Activated B cell treated with CpG ODN at 0.5 μM for 24 hours (primary cell): Measurements from ENCODE around the gene LSM2. TPM values are rescaled to one million over a fixed set of nuclear protein-coding genes. Genes with fewer than 3 reads are reported as not detected.
A peak's percentile ranks its signal among the peaks of the same experiment; 100 is the strongest.
"Not testable (repeated sequence)": the region's sequence is repeated elsewhere in the genome, so short reads cannot be mapped to it uniquely, and the experiment has no call there.

Experiments used
- ATAC-seq: fragments of 200-7000 bp; cut with Tn5 transposase; one replicate; pipeline ENCODE4 v1.10.0; 2021; ENCODE audit warnings: low read depth, mild to moderate bottlenecking, moderate library complexity
- CTCF ChIA-PET: fragments of 350-600 bp; sonication (Branson Sonifier 250); formaldehyde crosslinking; loops from one replicate; lab custom pipeline; 2021; ENCODE audit warnings: antibody characterized with exemption; lab: Charles Lee
- POLR2A ChIA-PET: fragments of 350-600 bp; sonication (Branson Sonifier 250); formaldehyde crosslinking; loops from one replicate; lab custom pipeline; 2021; ENCODE audit warnings: antibody characterized with exemption; lab: Charles Lee
- DNase-seq: peaks from one replicate; pipeline ENCODE4 v3.0.0; 2022
- H3K27ac Mint-ChIP-seq: one replicate; pipeline ENCODE4 v1.8.0; 2020; ENCODE audit warnings: mixed read lengths
- H3K27me3 Mint-ChIP-seq: one replicate; pipeline ENCODE4 v1.8.0; 2021; ENCODE audit warnings: mixed read lengths
- H3K36me3 Mint-ChIP-seq: one replicate; pipeline ENCODE4 v1.8.0; 2021; ENCODE audit warnings: low read depth, mixed read lengths
- H3K4me1 Mint-ChIP-seq: one replicate; pipeline ENCODE4 v1.8.0; 2021; ENCODE audit warnings: mixed read lengths
- H3K4me3 Mint-ChIP-seq: one replicate; pipeline ENCODE4 v1.8.0; 2020; ENCODE audit warnings: mild to moderate bottlenecking, mixed read lengths
- H3K9me3 Mint-ChIP-seq: one replicate; pipeline ENCODE4 v1.8.0; 2020; ENCODE audit warnings: mixed read lengths
- intact Hi-C: fragments of 100-400 bp; cut with micrococcal nuclease; formaldehyde crosslinking; loops from one replicate; pipeline ENCODE4 v1.15.1; 2024
- total RNA-seq: library from RNA; stranded (reverse); gene quantifications from 2 replicates; pipeline ENCODE4 v1.2.3, GENCODE V29; 2022
- TF ChIP-seq, protein P1 (sequence below): fragments of 200-600 bp; IDR thresholded peaks from one replicate; pipeline ENCODE4 v1.8.0; 2022; ENCODE audit warnings: antibody characterized with exemption, mild to moderate bottlenecking

LSM2 gene
- total RNA-seq, 1 donor from 2014 or later: 61.8 TPM

GRCh38 chr6:31847276-31847978 lies 40.7 kb upstream of the LSM2 start:
- intact Hi-C loops: no loop called here
- no peaks in the 10 kb centered on the region for H3K4me1 Mint-ChIP-seq
- CTCF ChIA-PET: no interaction called here
- no peak for ATAC-seq
- H3K36me3 Mint-ChIP-seq: peaks cover 8% of the 10 kb centered on the region
- POLR2A ChIA-PET: interaction anchor here (0.6 to 1.0 kb wide), 2 partner anchors 15 to 980 kb away, joined by 3 to 6 read pairs; partner anchors contain the start of gene NEU1
- no peaks in the 10 kb centered on the region for H3K9me3 Mint-ChIP-seq
- H3K4me3 Mint-ChIP-seq: no peak overlapping the region
- no peaks in the 10 kb centered on the region for H3K27me3 Mint-ChIP-seq
- H3K27ac Mint-ChIP-seq: no peak overlapping the region
- no peak for DNase-seq
- TF ChIP-seq, protein P1, sequence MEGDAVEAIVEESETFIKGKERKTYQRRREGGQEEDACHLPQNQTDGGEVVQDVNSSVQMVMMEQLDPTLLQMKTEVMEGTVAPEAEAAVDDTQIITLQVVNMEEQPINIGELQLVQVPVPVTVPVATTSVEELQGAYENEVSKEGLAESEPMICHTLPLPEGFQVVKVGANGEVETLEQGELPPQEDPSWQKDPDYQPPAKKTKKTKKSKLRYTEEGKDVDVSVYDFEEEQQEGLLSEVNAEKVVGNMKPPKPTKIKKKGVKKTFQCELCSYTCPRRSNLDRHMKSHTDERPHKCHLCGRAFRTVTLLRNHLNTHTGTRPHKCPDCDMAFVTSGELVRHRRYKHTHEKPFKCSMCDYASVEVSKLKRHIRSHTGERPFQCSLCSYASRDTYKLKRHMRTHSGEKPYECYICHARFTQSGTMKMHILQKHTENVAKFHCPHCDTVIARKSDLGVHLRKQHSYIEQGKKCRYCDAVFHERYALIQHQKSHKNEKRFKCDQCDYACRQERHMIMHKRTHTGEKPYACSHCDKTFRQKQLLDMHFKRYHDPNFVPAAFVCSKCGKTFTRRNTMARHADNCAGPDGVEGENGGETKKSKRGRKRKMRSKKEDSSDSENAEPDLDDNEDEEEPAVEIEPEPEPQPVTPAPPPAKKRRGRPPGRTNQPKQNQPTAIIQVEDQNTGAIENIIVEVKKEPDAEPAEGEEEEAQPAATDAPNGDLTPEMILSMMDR: no peak

- no peak for ATAC-seq
- no peak overlapping the region for H3K27ac Mint-ChIP-seq
- H3K9me3 Mint-ChIP-seq: no peaks in the 10 kb centered on the region
These were observed 37.7 kb upstream of the LSM2 start for GRCh38 chr6:31844507-31844906.

GRCh38 chr6:31842053-31842452 lies 35.3 kb upstream of the LSM2 start:
- intact Hi-C loops: no loop called here
- Mint-ChIP-seq H3K36me3 (peaks cover 51% of the 10 kb centered on the region), H3K4me1 (peaks cover 20% of the 10 kb centered on the region), H3K27ac (no peak overlapping the region), H3K4me3 (no peak overlapping the region), H3K27me3 (no peaks in the 10 kb centered on the region), H3K9me3 (no peaks in the 10 kb centered on the region)
- ATAC-seq: no peak
- TF ChIP-seq, protein P1: no peak
- DNase-seq: no peak
- CTCF ChIA-PET: no interaction called here
- POLR2A ChIA-PET: interaction anchor here (1.2 to 1.4 kb wide), 2 partner anchors 114 to 203 kb away, joined by 3 read pairs; no protein-coding TSS in a partner anchor

More at GRCh38 chr6:31844507-31844906, 37.7 kb upstream of the LSM2 start:
- Mint-ChIP-seq H3K4me1 (no peaks in the 10 kb centered on the region), H3K4me3 (no peak overlapping the region), H3K27me3 (no peaks in the 10 kb centered on the region), H3K36me3 (peaks cover 31% of the 10 kb centered on the region)
- TF ChIP-seq, protein P1: no peak
- intact Hi-C loops: no loop called here
- ChIA-PET CTCF (no interaction called here), POLR2A (interaction anchor here (0.6 to 1.5 kb wide), 4 partner anchors 9 to 77 kb away, joined by 3 to 7 read pairs (median 6); no protein-coding TSS in a partner anchor)
- DNase-seq: no peak

DNA sequence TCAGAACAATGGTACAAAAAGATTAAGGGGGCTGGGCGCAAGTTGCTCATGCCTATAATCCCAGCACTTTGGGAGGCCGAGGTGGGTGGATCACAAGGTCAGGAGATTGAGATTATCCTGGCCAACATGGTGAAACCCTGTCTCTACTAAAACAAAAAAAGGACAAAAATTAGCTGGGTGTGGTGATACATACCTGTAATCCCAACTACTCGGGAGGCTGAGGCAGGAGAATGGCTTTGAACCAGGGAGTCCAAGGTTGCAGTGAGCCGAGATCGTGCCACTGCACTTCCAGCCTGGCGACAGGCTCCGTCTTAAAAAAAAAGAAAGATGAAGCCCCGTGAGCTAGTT lies 33.0 kb upstream of the LSM2 start:
- ATAC-seq, H3K9me3 Mint-ChIP-seq, H3K27ac Mint-ChIP-seq, H3K27me3 Mint-ChIP-seq, DNase-seq, H3K4me3 Mint-ChIP-seq, intact Hi-C loops: not testable (repeated sequence)
- CTCF ChIA-PET: interaction anchor here (1.2 kb wide), 1 partner anchor 48 kb away, joined by 4 read pairs; no protein-coding TSS in a partner anchor
- POLR2A ChIA-PET: interaction anchor here (0.5 to 0.9 kb wide), 4 partner anchors 24 to 1424 kb away, joined by 3 to 5 read pairs (median 3); no protein-coding TSS in a partner anchor
- Mint-ChIP-seq H3K4me1 (peaks cover 40% of the 10 kb centered on the region), H3K36me3 (peaks cover 64% of the 10 kb centered on the region)

DNA sequence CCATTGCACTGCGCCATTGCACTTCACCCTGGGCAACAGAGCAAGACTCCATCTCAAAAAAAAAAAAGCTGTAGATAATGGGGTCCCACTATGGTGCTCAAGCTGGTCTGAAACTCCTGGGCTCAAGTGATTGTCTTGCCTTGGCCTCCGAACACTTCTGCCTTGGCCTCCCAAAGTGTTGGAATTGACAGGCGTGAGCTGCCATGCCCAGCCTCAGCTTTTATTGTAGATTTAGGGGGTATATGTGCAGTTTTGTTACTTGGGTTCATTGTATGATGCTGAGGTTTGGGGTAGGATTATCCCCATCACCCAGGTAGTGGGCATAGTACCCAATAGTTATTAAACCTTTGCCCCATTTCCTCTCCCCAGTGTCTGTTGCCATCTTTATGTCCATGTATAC lies 32.2 kb upstream of the LSM2 start:
- peaks cover 47% of the 10 kb centered on the region for H3K4me1 Mint-ChIP-seq
- H3K4me3 Mint-ChIP-seq: peak overlapping the region; percentile 11
- DNase-seq: no peak

DNA sequence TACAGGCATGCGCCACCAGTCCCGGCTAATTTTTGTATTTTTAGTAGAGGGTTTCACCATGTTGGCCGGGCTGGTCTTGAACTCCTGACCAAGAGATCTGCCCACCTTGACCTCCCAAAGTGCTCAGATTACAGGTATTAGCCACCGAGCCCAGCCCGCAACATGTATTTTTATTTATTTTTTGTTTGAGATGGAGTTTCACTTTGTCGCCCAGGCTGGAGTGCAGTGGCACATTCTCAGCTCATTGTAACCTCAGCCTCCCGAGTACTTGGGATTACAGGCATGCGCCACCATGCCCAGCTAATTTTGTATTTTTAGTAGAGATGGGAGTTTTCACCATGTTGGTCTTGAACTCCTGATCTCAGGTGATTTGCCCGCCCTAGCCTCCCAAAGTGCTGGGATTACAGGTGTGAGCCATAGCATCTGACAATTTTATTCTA lies 31.4 kb upstream of the LSM2 start:
- intact Hi-C loops, ATAC-seq, H3K9me3 Mint-ChIP-seq, CTCF ChIA-PET, DNase-seq, H3K27me3 Mint-ChIP-seq: not testable (repeated sequence)
- Mint-ChIP-seq H3K27ac (peak overlapping the region; percentile 98), H3K36me3 (peaks cover 66% of the 10 kb centered on the region), H3K4me1 (peaks cover 51% of the 10 kb centered on the region), H3K4me3 (peak overlapping the region; percentile 99)
- POLR2A ChIA-PET: interaction anchor here (1.1 to 9.9 kb wide), 7 partner anchors 11 to 173 kb away, joined by 3 to 133 read pairs (median 3); partner anchors contain the start of genes CSNK2B, GPANK1, HSPA1B and NEU1

More for the DNA sequence above, 32.2 kb upstream of the LSM2 start:
- H3K36me3 Mint-ChIP-seq: peaks cover 66% of the 10 kb centered on the region
- no peaks in the 10 kb centered on the region for H3K27me3 Mint-ChIP-seq
- no peaks in the 10 kb centered on the region for H3K9me3 Mint-ChIP-seq
- POLR2A ChIA-PET: interaction anchor here (0.8 to 9.9 kb wide), 9 partner anchors 11 to 289 kb away, joined by 3 to 133 read pairs (median 3); partner anchors contain the start of genes CSNK2B, GPANK1, HSPA1A and HSPA1B
- no peak overlapping the region for H3K27ac Mint-ChIP-seq
- intact Hi-C loops: no loop called here
- TF ChIP-seq, protein P1: no peak
- CTCF ChIA-PET: interaction anchor here (1.2 kb wide), 1 partner anchor 49 kb away, joined by 4 read pairs; no protein-coding TSS in a partner anchor
- ATAC-seq: no peak
